ENCODE results near the gene ALDH1L1. TPM values are rescaled to one million over a fixed set of nuclear protein-coding genes. Genes with fewer than 3 reads are reported as not detected.
A peak's percentile ranks its signal among the peaks of the same experiment; 100 is the strongest.

ALDH1L1 gene
- total RNA-seq, 1 experiment from 2014 or later: 0.41 TPM

GRCh38 chr3:126186271-126186670 is 5.9 kb upstream of the ALDH1L1 start:
- H3K4me1 Mint-ChIP-seq (ENCODE audit: low read depth, unreplicated experiment): no peaks in the 10 kb centered on the region
- Histone ChIP-seq H3K4me3 (ENCODE audit: low read depth, low read length) (no peak overlapping the region), H3K4me1 (no peaks in the 10 kb centered on the region), H3K9me3 (no peaks in the 10 kb centered on the region), H3K36me3 (ENCODE audit: control insufficient read depth, insufficient read depth, low read length) (no peaks in the 10 kb centered on the region), H3K27me3 (replicated peaks; ENCODE audit: control insufficient read depth, insufficient read depth, low read length) (no peaks in the 10 kb centered on the region)
- intact Hi-C loops (cut with micrococcal nuclease; ENCODE audit: unreplicated experiment): no loop called here
- CTCF ChIA-PET: no interaction called here
- H3K27ac Mint-ChIP-seq (ENCODE audit: unreplicated experiment): no peak overlapping the region
- H3K4me3 Mint-ChIP-seq (ENCODE audit: unreplicated experiment): no peak overlapping the region
- no peaks in the 10 kb centered on the region for H3K36me3 Mint-ChIP-seq (ENCODE audit: insufficient read depth, unreplicated experiment)
- H3K27me3 Mint-ChIP-seq (ENCODE audit: insufficient read depth, unreplicated experiment): peaks cover 7% of the 10 kb centered on the region
- peaks cover 9% of the 10 kb centered on the region for H3K9me3 Mint-ChIP-seq (ENCODE audit: unreplicated experiment)
- no TSS peak for BruUV-seq (replicated peaks)
- DNase-seq: no peak
- TF ChIP-seq CTCF (IDR thresholded peaks at IDR 0.05; ENCODE audit: insufficient read depth in 1 of 2, low read depth in 1 of 2, low read length in 1 of 2, severe bottlenecking in 1 of 2, unreplicated experiment in 1 of 2): no peak
- POLR2A ChIA-PET: no interaction called here

- ChIA-PET CTCF (no interaction called here), POLR2A (no interaction called here)
- H3K27ac Mint-ChIP-seq (ENCODE audit: unreplicated experiment): peak overlapping the region; percentile 13
- peaks cover 7% of the 10 kb centered on the region for H3K27me3 Mint-ChIP-seq (ENCODE audit: insufficient read depth, unreplicated experiment)
- Histone ChIP-seq H3K27me3 (replicated peaks; ENCODE audit: control insufficient read depth, insufficient read depth, low read length) (no peaks in the 10 kb centered on the region), H3K36me3 (ENCODE audit: control insufficient read depth, insufficient read depth, low read length) (no peaks in the 10 kb centered on the region), H3K4me3 (ENCODE audit: low read depth, low read length) (no peak overlapping the region), H3K4me1 (no peaks in the 10 kb centered on the region), H3K9me3 (no peaks in the 10 kb centered on the region)
- no TSS peak for BruUV-seq (replicated peaks)
- peaks cover 9% of the 10 kb centered on the region for H3K9me3 Mint-ChIP-seq (ENCODE audit: unreplicated experiment)
- no peak for TF ChIP-seq CTCF (IDR thresholded peaks at IDR 0.05; ENCODE audit: insufficient read depth in 1 of 2, low read depth in 1 of 2, low read length in 1 of 2, severe bottlenecking in 1 of 2, unreplicated experiment in 1 of 2)
- H3K4me3 Mint-ChIP-seq (ENCODE audit: unreplicated experiment): no peak overlapping the region
- no peak for DNase-seq
- H3K4me1 Mint-ChIP-seq (ENCODE audit: low read depth, unreplicated experiment): no peaks in the 10 kb centered on the region
- intact Hi-C loops (cut with micrococcal nuclease; ENCODE audit: unreplicated experiment): no loop called here
- H3K36me3 Mint-ChIP-seq (ENCODE audit: insufficient read depth, unreplicated experiment): no peaks in the 10 kb centered on the region
Observed at GRCh38 chr3:126184465-126185000, 4.1 kb upstream of the ALDH1L1 start.

- ChIA-PET POLR2A (no interaction called here), CTCF (no interaction called here)
- no peaks in the 10 kb centered on the region for H3K27me3 ChIP-seq (replicated peaks; ENCODE audit: control insufficient read depth, insufficient read depth, low read length)
- no peak overlapping the region for H3K4me3 ChIP-seq (ENCODE audit: low read depth, low read length)
- no peak for DNase-seq
- no peaks in the 10 kb centered on the region for H3K36me3 Mint-ChIP-seq (ENCODE audit: insufficient read depth, unreplicated experiment)
- peaks cover 4% of the 10 kb centered on the region for H3K27me3 Mint-ChIP-seq (ENCODE audit: insufficient read depth, unreplicated experiment)
- no peak overlapping the region for H3K27ac Mint-ChIP-seq (ENCODE audit: unreplicated experiment)
- no peak for TF ChIP-seq CTCF (IDR thresholded peaks at IDR 0.05; ENCODE audit: insufficient read depth in 1 of 2, low read depth in 1 of 2, low read length in 1 of 2, severe bottlenecking in 1 of 2, unreplicated experiment in 1 of 2)
- no peaks in the 10 kb centered on the region for H3K9me3 Mint-ChIP-seq (ENCODE audit: unreplicated experiment)
- H3K4me3 Mint-ChIP-seq (ENCODE audit: unreplicated experiment): peak overlapping the region; percentile 69
- intact Hi-C loops (cut with micrococcal nuclease; ENCODE audit: unreplicated experiment): no loop called here
- no peaks in the 10 kb centered on the region for H3K4me1 ChIP-seq
- H3K36me3 ChIP-seq (ENCODE audit: control insufficient read depth, insufficient read depth, low read length): no peaks in the 10 kb centered on the region
- no peaks in the 10 kb centered on the region for H3K4me1 Mint-ChIP-seq (ENCODE audit: low read depth, unreplicated experiment)
- no TSS peak for BruUV-seq (replicated peaks)
- no peaks in the 10 kb centered on the region for H3K9me3 ChIP-seq
Observed at GRCh38 chr3:126181398-126181725, 976 bp upstream of the ALDH1L1 start.

Measured in Caco-2 (cell line).